T-helper 9 cell (primary cell): ENCODE results near the gene UBB.

ENCODE experiments used
- DNase-seq: peaks from one replicate; pipeline ENCODE4 v3.0.0-alpha.2; 2020
- total RNA-seq, 2 donors: gene quantifications; one replicate each; lab custom pipeline; 2026; lab: John Stamatoyannopoulos, UW

Gene UBB
- 301 to 388 reads per million in 2 donors for total RNA-seq

- DNase-seq: peak; percentile 90
These were observed at the start of gene UBB for GRCh38 chr17:16380640-16381495. TSS of gene UBB (plus strand) at chr17:16381091. CDS start at chr17:16381908, 817 bp downstream.

GRCh38 chr17:16338391-16338790 is 42.5 kb upstream of the UBB start:
- no peak for DNase-seq

GRCh38 chr17:16339402-16339801 is 41.5 kb upstream of the UBB start:
- no peak for DNase-seq

GRCh38 chr17:16339959-16340358 is 40.9 kb upstream of the UBB start:
- no peak for DNase-seq

GRCh38 chr17:16342979-16343378 is 37.9 kb upstream of the UBB start:
- no peak for DNase-seq

- DNase-seq: no peak
These were observed 37.3 kb upstream of the UBB start for GRCh38 chr17:16343569-16343968.

- DNase-seq: no peak
These were observed 35.3 kb upstream of the UBB start for GRCh38 chr17:16345565-16345964.

GRCh38 chr17:16346721-16347271 is 34.1 kb upstream of the UBB start:
- no peak for DNase-seq

GRCh38 chr17:16348586-16348985 is 32.3 kb upstream of the UBB start:
- DNase-seq: no peak

GRCh38 chr17:16349431-16349830 is 31.5 kb upstream of the UBB start:
- no peak for DNase-seq

GRCh38 chr17:16351831-16352230 is 29.1 kb upstream of the UBB start:
- no peak for DNase-seq

GRCh38 chr17:16352303-16352666 is 28.6 kb upstream of the UBB start:
- peak; percentile 12 for DNase-seq

GRCh38 chr17:16352667-16353316 is 28.1 kb upstream of the UBB start:
- DNase-seq: peak; percentile 25

- peak; percentile 61 for DNase-seq
These were observed 27.3 kb upstream of the UBB start, which contains the start of gene CENPV for GRCh38 chr17:16353317-16354174. TSS of gene CENPV (minus strand) at chr17:16353469. CDS start at chr17:16353436, 33 bp downstream.

- DNase-seq: no peak
These were observed 26.3 kb upstream of the UBB start for GRCh38 chr17:16354585-16354984.

GRCh38 chr17:16358394-16358793 is 22.5 kb upstream of the UBB start:
- no peak for DNase-seq

- no peak for DNase-seq
These were observed 19.0 kb upstream of the UBB start for GRCh38 chr17:16361874-16362273.

- DNase-seq: peak; percentile 63
These were observed 16.9 kb upstream of the UBB start for GRCh38 chr17:16363749-16364536.

- DNase-seq: no peak
These were observed 16.3 kb upstream of the UBB start for GRCh38 chr17:16364625-16365024.

- no peak for DNase-seq
These were observed 9.1 kb upstream of the UBB start for GRCh38 chr17:16371742-16372141.

GRCh38 chr17:16374146-16374938 is 6.5 kb upstream of the UBB start:
- DNase-seq: no peak
